HEK293T (cell line): ENCODE measurements around the gene NPBWR2.

ENCODE experiments used
- CTBP1 ChIP-seq: fragments of 450-650 bp; IDR thresholded peaks from 2 replicates; pipeline ENCODE4 v1.6.1; 2016; ENCODE audit warnings: borderline replicate concordance
- FOXA1 ChIP-seq: fragments of 450-650 bp; IDR thresholded peaks from 2 replicates; pipeline ENCODE4 v1.6.1; 2016; ENCODE audit warnings: mild to moderate bottlenecking
- FOXK2 ChIP-seq: fragments of 450-650 bp; IDR thresholded peaks from 2 replicates; pipeline ENCODE4 v1.6.1; 2016; ENCODE audit warnings: mild to moderate bottlenecking
- FOXM1 ChIP-seq: fragments of 450-650 bp; IDR thresholded peaks from 2 replicates; pipeline ENCODE4 v1.6.1; 2017; ENCODE audit warnings: mild to moderate bottlenecking, borderline replicate concordance
- LEF1 ChIP-seq: fragments of 450-650 bp; IDR thresholded peaks from 2 replicates; pipeline ENCODE4 v1.6.1; 2017; ENCODE audit warnings: mild to moderate bottlenecking, borderline replicate concordance
- NFRKB ChIP-seq: fragments of 450-650 bp; IDR thresholded peaks from 2 replicates; pipeline ENCODE4 v1.6.1; 2016; ENCODE audit warnings: mild to moderate bottlenecking, moderate library complexity
- TARDBP ChIP-seq: fragments of 450-650 bp; IDR thresholded peaks from 2 replicates; pipeline ENCODE4 v1.6.1; 2016
- ZNF384 ChIP-seq: fragments of 450-650 bp; IDR thresholded peaks from 2 replicates; pipeline ENCODE4 v1.6.1; 2016
- TF ChIP-seq, protein P1 (sequence below): fragments of 450-650 bp; IDR thresholded peaks from 2 replicates; pipeline ENCODE4 v1.6.1; 2016

DNA sequence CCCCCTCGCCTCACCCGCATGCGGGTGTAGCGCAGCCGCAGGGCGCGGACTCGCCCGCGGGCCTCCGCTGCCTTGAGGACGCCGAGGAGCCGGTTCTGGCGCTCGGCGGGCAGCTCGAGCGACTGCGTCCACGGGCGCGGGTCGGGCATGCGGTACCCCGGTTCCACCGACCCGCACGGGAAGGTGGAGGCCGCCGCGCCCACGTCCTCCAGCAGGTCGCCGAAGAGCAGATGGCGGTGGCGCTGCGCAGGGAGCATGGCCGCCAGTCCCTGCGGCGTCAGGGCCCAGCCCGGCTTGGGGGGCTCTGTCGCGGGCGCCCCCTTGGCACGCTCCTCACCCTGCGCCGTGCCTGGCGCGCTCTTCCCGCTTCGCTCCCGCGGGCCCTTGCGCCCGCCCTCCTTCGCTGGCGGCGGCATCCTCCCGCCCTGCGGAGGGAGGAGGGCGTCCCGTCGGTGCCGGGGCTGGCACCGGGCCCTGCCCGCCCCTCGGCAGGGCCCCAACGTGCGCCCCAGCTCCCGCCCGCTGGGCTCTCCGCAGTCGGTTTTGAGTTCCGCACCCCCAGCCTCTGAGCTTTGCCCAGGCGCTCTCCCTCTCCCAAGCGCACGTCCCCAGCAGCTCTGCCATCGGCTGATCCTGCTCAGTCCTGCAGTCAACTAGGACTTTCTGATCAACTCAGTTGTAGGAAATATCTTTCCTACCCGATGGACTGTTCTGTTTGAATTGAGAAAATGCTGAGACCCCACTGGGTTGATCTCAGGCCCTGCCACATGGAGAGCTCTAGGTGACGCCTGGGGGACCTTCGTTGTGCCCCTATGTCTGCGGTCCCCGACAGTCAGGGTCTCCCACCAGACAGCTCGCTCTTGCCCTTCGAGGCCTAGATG lies 23.3 kb downstream of the NPBWR2 start, which contains the start of gene LKAAEAR1:
- TF ChIP-seq FOXM1 (no peak), CTBP1 (no peak), TARDBP (no peak), LEF1 (no peak), FOXK2 (no peak), ZNF384 (no peak), FOXA1 (no peak), NFRKB (no peak)
- TF ChIP-seq, protein P1, sequence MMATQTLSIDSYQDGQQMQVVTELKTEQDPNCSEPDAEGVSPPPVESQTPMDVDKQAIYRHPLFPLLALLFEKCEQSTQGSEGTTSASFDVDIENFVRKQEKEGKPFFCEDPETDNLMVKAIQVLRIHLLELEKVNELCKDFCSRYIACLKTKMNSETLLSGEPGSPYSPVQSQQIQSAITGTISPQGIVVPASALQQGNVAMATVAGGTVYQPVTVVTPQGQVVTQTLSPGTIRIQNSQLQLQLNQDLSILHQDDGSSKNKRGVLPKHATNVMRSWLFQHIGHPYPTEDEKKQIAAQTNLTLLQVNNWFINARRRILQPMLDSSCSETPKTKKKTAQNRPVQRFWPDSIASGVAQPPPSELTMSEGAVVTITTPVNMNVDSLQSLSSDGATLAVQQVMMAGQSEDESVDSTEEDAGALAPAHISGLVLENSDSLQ = no peak
